Lower leg skin (tissue), 3 donors: ENCODE data around the gene SCIMP.

Source experiments
- POLR2A ChIP-seq, 2 donors: fragments of 450-650 bp; IDR thresholded peaks; one replicate each; pipeline ENCODE4 v1.6.1; 2016 to 2017; ENCODE audit warnings: antibody characterized with exemption in 2 of 2, mild to moderate bottlenecking in 1 of 2, moderate library complexity in 1 of 2
- TF ChIP-seq, protein P1 (sequence below), 3 donors: fragments of 450-650 bp; IDR thresholded peaks; one replicate each; pipeline ENCODE4 v1.5.1; 2016; ENCODE audit warnings: antibody characterized with exemption in 3 of 3, mild to moderate bottlenecking in 3 of 3, moderate library complexity in 2 of 3

DNA sequence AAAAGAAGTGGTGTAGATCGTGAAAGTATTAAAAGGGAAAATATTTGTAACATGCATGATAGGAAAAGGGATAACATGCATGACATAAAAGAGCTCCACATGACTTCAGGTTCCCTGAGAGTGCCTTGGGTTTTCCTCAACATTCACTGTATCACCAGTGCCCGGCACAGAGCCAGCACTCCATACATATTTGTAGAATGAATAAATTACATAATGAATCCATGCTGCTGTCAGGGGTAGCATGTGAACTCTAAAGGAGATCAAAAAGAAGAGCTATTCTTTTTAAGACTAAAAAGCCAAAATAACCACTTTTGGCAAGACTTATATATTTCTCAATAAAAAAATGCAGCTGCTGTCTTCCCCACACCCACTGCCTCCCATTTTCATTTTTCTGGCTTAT lies 40.3 kb downstream of the SCIMP start:
- TF ChIP-seq, protein P1, sequence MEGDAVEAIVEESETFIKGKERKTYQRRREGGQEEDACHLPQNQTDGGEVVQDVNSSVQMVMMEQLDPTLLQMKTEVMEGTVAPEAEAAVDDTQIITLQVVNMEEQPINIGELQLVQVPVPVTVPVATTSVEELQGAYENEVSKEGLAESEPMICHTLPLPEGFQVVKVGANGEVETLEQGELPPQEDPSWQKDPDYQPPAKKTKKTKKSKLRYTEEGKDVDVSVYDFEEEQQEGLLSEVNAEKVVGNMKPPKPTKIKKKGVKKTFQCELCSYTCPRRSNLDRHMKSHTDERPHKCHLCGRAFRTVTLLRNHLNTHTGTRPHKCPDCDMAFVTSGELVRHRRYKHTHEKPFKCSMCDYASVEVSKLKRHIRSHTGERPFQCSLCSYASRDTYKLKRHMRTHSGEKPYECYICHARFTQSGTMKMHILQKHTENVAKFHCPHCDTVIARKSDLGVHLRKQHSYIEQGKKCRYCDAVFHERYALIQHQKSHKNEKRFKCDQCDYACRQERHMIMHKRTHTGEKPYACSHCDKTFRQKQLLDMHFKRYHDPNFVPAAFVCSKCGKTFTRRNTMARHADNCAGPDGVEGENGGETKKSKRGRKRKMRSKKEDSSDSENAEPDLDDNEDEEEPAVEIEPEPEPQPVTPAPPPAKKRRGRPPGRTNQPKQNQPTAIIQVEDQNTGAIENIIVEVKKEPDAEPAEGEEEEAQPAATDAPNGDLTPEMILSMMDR (IDR thresholded peaks at IDR 0.05) = no peak
- TF ChIP-seq POLR2A (IDR thresholded peaks at IDR 0.05) = no peak
